Neuron (in vitro differentiated cells): ENCODE data around the gene UBXN4.

Source experiments
- H2AFZ ChIP-seq: one replicate; pipeline ENCODE4 v1.6.1; 2013; ENCODE audit warnings: low read depth, mild to moderate bottlenecking, inconsistent platforms, low read length, moderate library complexity
- H3K27me3 ChIP-seq: one replicate; pipeline ENCODE4 v1.6.1; 2013; ENCODE audit warnings: low read length; ENCODE audit not compliant: insufficient read depth
- H3K36me3 ChIP-seq: one replicate; pipeline ENCODE4 v1.6.1; 2013; ENCODE audit warnings: low read length; ENCODE audit not compliant: insufficient read depth
- H3K4me1 ChIP-seq: one replicate; pipeline ENCODE4 v1.6.1; 2013; ENCODE audit warnings: low read length; ENCODE audit not compliant: insufficient read depth
- H3K4me3 ChIP-seq: 2 replicates; pipeline ENCODE4 v1.5.1; 2013; ENCODE audit warnings: mild to moderate bottlenecking, low read length, moderate library complexity
- H3K9me3 ChIP-seq: one replicate; pipeline ENCODE4 v1.6.1; 2013; ENCODE audit warnings: low read length

Gene UBXN4

DNA sequence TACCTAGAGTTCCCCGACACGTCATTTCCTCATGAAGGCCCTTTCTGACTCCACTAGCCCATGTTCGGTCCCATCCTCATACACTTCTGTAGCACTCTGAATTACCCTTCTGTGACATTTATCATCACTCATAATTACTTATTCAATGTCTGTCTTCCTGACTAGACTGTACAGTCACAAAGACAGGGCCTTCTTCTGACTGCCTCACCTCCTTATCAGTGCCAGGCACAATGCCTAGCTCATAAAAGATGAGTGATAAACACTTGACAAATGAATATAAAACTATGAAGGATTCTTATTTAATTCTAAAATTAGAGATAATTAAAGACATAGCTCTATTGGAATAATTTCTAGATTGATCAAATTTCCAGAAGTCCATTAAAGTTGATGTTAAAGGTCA is 1.4 kb upstream of the UBXN4 start:
- H3K4me1 ChIP-seq: peaks cover 10% of the 10 kb centered on the region
- H3K27me3 ChIP-seq: no peaks in the 10 kb centered on the region
- H3K9me3 ChIP-seq: peaks cover 2% of the 10 kb centered on the region
- H2AFZ ChIP-seq: no peak overlapping the region
- H3K36me3 ChIP-seq: peaks cover 3% of the 10 kb centered on the region
- H3K4me3 ChIP-seq: no peak overlapping the region

DNA sequence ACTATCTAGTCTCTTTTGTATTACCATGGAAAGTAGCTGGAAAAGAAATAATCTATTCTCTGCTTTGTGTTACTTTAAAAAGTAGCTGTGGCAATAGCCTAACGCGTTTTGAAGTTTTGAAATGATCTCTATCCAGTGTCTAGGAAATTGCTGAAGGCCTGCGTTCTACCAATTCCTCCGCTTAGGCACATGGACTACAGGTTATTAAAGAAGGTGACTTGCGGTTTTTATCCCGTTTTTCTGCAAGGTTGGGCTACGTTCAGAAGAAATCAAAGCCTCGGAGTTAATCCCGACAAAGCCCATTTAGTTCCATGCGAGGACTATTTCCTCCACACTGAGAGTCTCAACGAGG is 636 bp upstream of the UBXN4 start:
- Histone ChIP-seq H3K27me3 (no peaks in the 10 kb centered on the region), H2AFZ (peak overlapping the region; percentile 75), H3K36me3 (peaks cover 5% of the 10 kb centered on the region), H3K4me3 (no peak overlapping the region), H3K9me3 (peaks cover 2% of the 10 kb centered on the region), H3K4me1 (peaks cover 10% of the 10 kb centered on the region)

DNA sequence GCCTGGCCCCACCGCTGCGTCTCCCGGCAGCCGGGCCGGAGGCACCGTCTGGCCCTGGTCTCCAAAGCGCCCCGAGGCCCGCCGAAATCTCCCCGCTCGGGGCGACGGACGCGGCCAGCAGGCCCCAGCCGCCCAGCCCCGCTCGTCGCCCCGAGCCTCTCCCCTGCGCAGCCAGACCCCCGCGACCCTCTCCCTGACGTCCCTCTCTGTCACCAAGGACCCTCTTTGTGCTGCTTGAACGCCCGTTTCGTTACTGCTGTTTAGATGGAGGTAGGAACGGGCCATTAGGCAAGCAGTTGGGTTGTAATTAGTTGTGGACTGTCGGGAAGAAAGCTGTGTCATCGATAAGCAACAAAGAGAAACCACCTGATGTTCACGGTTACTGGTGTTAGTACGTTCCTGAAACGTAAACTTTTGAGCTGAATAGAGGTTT is 686 bp downstream of the UBXN4 start:
- peaks cover 18% of the 10 kb centered on the region for H3K36me3 ChIP-seq
- peaks cover 10% of the 10 kb centered on the region for H3K4me1 ChIP-seq
- no peaks in the 10 kb centered on the region for H3K27me3 ChIP-seq
- peak overlapping the region; percentile 72 for H3K4me3 ChIP-seq
- peaks cover 2% of the 10 kb centered on the region for H3K9me3 ChIP-seq
- peak overlapping the region; percentile 46 for H2AFZ ChIP-seq

DNA sequence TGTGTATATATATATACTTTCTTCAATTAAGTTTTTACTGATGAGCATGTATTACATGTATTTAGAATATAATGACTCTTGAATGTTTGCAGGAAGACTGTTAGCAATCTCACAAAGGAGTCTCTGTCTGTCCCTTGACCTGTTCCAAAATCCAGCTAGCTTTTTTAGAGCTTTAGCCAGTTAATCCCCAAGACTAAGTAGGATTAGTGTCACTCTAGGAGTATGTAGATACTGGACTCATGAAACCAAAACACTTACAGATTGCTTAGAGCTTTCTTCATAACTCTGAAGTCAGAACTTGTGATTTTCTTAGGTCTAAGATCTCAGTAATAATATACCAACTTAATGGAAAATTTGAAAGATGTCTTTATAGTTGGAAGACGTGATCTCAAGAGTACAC is 2.2 kb downstream of the UBXN4 start:
- peaks cover 10% of the 10 kb centered on the region for H3K4me1 ChIP-seq
- H3K4me3 ChIP-seq: peak overlapping the region; percentile 72
- H3K36me3 ChIP-seq: peaks cover 25% of the 10 kb centered on the region
- peaks cover 2% of the 10 kb centered on the region for H3K9me3 ChIP-seq
- no peaks in the 10 kb centered on the region for H3K27me3 ChIP-seq
- no peak overlapping the region for H2AFZ ChIP-seq

DNA sequence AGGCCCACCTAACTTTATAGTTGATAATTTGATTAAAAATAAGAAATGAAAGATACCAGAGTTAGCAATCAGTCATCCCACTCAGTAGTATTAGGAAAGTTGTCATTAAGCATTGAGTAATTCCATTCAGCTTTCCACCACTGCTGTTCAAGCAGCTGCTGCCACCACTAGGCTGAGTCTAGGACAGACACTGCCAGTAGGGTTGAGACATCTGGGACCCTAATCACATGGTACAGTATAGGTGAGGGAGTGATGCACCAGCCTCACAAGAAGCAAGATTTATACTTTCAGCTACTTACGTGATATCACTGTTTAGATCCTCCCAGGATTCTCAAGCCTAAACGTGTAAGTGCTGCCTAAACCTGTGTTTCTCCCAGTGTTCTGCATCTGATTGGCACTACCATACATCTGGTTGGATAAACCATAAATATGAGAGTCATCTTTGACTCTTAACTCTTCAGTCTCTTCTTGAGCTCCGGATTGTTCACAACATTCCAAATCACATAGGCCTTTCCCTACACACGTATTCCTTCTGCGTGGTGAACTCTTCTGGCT is 3.2 kb downstream of the UBXN4 start:
- H2AFZ ChIP-seq: no peak overlapping the region
- H3K27me3 ChIP-seq: no peaks in the 10 kb centered on the region
- peaks cover 35% of the 10 kb centered on the region for H3K36me3 ChIP-seq
- no peak overlapping the region for H3K4me3 ChIP-seq
- peaks cover 10% of the 10 kb centered on the region for H3K4me1 ChIP-seq
- H3K9me3 ChIP-seq: peaks cover 2% of the 10 kb centered on the region

DNA sequence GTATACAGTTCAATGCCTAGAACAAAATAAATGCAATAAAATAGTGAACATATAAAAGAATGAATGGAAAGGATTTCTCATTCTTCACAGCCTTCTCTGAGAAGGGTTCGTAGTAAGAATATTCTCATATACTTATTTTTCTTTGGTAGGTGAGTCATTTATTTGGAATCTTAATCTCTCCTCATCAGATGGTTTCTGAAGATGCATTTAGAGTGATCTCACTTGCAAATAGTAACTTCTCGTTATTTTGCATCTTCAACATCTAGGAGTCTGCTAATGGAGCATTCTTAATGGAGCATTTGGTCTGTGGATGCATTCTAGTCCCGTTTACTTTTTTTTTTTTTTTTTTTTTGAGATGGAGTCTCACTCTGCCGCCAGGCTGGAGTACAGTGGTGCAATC is 3.9 kb downstream of the UBXN4 start:
- Histone ChIP-seq H3K4me3 (no peak overlapping the region), H3K4me1 (peaks cover 10% of the 10 kb centered on the region), H3K27me3 (no peaks in the 10 kb centered on the region), H2AFZ (no peak overlapping the region), H3K36me3 (peaks cover 38% of the 10 kb centered on the region), H3K9me3 (peaks cover 2% of the 10 kb centered on the region)

DNA sequence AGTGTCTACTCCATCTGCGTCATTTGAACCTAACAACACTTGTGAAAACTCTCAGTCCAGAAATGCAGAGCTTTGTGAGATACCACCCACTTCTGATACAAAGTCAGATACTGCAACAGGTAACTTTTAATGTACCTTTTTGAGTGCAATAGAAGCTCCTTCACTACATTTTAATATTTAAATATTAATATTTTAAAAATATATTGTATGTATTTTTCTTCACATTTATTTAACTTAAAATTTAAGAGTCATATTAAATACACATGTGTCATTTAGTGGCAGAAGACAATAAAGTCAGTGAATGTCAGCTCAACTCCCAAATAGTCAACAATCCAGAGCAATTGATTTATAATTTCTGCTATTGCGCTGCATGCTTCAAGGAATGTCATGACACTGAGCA is 13.9 kb downstream of the UBXN4 start:
- H3K9me3 ChIP-seq: peaks cover 12% of the 10 kb centered on the region
- peaks cover 82% of the 10 kb centered on the region for H3K36me3 ChIP-seq
- no peaks in the 10 kb centered on the region for H3K27me3 ChIP-seq
- H2AFZ ChIP-seq: no peak overlapping the region
- no peak overlapping the region for H3K4me3 ChIP-seq
- H3K4me1 ChIP-seq: no peaks in the 10 kb centered on the region

DNA sequence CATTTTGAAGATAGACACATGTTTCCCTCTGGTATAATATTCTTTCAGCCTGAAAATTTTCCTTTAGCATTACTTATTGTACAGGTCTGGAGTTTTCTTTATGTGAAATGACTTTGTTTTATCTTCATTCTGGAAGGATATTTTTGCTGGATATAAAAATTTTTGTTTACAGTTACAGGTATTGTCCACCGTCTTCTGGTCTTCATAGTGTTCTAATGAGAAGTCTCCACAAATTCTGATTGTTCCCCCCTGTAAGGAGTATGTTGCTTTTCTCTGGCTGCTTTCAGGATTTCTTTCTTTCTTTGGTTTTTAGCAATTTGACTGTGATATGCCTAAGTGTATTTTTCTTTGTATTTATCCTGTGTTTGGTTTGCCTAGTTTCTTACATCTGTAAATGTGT is 15.0 kb downstream of the UBXN4 start:
- H3K36me3 ChIP-seq: peaks cover 88% of the 10 kb centered on the region
- no peaks in the 10 kb centered on the region for H3K4me1 ChIP-seq
- peaks cover 12% of the 10 kb centered on the region for H3K9me3 ChIP-seq
- H3K4me3 ChIP-seq: no peak overlapping the region
- H2AFZ ChIP-seq: no peak overlapping the region
- H3K27me3 ChIP-seq: no peaks in the 10 kb centered on the region

DNA sequence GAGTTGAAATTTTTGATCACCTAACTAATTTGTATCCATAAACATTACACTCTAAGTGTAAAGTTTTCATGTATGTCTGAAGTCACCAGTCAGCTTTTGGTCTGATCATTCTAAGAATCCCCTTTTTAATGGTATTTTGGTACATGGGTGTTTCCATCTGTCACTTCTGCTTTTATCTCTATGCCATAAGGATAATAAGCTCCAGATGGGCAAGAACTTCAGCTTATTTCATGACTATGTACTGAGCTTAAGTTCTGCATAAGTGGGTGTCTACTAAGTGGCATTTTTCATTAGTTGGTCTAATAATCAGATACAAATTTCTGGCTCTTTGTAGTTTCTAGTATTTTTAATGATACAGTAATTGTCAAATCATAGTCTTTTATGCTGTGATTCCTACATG is 20.4 kb downstream of the UBXN4 start:
- Histone ChIP-seq H3K36me3 (peaks cover 91% of the 10 kb centered on the region), H3K27me3 (no peaks in the 10 kb centered on the region), H3K4me3 (no peak overlapping the region), H3K9me3 (peaks cover 6% of the 10 kb centered on the region), H3K4me1 (no peaks in the 10 kb centered on the region), H2AFZ (no peak overlapping the region)

DNA sequence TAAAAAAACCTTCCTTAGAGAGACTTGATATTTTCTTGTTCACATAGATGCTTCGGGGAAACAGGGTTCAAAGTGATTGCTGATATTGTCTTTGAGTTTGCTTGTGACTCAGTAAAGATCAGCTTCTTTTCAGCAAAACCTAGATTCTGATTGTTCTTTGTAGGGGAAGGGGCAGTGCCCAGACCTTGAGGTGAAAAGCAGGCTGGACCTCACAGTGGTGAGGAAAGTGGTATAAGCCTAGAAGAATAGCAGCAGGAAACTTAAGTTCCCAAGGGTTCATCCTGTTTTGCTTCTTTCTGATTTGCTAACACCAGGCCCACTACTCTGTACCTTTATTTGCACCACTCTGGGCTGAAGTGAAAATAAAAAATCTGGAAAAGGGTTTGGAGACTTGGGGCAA is 20.9 kb downstream of the UBXN4 start:
- Histone ChIP-seq H3K36me3 (peaks cover 91% of the 10 kb centered on the region), H2AFZ (no peak overlapping the region), H3K9me3 (peaks cover 4% of the 10 kb centered on the region), H3K4me3 (no peak overlapping the region), H3K27me3 (no peaks in the 10 kb centered on the region), H3K4me1 (no peaks in the 10 kb centered on the region)

DNA sequence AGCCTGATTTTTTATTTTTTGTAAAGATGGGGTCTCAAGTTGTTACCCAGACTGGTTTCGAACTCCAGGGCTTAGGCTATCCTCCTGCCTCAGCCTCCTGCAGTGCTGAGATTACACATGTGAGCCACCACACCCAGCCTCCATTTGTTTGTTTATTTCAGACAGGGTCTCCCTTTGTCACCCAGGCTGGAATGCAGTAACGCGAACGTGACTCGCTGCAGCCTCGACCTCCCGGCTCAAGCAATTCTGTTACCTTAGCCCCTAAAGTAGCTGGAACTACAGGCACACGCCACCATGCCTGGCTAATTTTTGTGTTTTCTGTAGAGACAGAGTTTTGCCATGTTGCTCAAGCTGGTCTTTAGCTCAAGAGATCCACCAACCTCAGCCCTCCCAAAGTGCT is 27.2 kb downstream of the UBXN4 start:
- Histone ChIP-seq H3K4me3 (no peak overlapping the region), H3K36me3 (peaks cover 92% of the 10 kb centered on the region), H3K4me1 (no peaks in the 10 kb centered on the region), H2AFZ (no peak overlapping the region), H3K9me3 (no peaks in the 10 kb centered on the region), H3K27me3 (no peaks in the 10 kb centered on the region)

DNA sequence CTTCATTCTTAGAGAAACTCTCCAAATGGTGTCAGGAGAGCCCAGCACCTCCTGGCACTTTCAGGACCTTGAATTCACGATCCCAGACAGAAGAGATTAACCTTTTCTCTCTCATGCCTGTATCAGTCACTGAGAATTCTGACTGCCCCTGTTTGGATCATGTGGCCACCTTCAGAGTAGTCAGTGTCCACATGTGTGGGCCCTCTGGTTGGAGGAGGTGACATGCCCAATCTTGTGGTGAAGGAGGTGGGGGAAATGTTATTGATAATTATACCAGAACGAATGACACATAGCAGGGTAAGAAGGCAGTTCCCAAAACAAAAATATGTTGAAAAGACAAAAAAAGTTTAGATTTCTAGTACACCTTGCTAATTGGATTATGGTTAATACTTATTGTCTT is 31.7 kb downstream of the UBXN4 start:
- peaks cover 90% of the 10 kb centered on the region for H3K36me3 ChIP-seq

DNA sequence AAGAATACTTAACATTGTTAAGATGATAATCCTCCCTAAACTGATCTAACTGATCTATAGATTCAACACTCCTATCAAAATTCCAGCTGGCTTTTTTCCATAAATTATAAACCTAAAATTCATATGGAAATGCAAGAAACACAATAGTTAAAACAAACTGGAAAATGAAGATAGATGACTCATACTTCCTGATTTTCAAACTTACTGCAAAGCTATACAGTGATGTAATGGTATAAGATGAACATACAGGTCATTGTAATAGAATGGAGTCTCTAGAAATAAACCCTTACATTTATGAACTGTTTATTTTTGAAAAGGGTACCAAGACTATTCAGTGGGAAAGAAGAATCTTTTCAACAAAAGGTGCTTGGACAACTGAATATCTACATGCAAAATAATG is 32.3 kb downstream of the UBXN4 start:
- Histone ChIP-seq H3K27me3 (no peaks in the 10 kb centered on the region), H3K4me3 (no peak overlapping the region), H3K9me3 (no peaks in the 10 kb centered on the region), H3K36me3 (peaks cover 90% of the 10 kb centered on the region), H3K4me1 (no peaks in the 10 kb centered on the region), H2AFZ (no peak overlapping the region)

More for the DNA sequence above, 31.7 kb downstream of the UBXN4 start:
- Histone ChIP-seq H3K27me3 (no peaks in the 10 kb centered on the region), H3K9me3 (no peaks in the 10 kb centered on the region), H3K4me3 (no peak overlapping the region), H3K4me1 (no peaks in the 10 kb centered on the region), H2AFZ (no peak overlapping the region)

DNA sequence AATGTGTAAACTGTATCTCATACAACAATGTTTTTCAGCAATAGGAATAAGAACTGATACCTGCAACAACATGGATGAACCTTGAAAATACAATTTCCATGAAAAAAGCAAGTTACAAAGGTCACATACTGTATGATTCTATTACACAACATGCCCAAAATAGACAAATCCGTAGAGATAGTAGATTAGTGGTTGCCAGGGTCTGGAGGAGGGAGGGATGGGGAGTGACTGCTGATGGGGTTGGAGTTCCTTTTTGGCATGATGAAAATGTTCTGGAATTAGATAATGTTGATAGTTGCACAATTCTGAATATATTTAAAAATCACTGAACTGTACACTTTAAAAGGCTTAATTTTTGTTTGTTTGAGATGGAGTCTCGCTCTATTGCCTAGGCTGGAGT is 33.8 kb downstream of the UBXN4 start:
- no peaks in the 10 kb centered on the region for H3K27me3 ChIP-seq
- H3K4me1 ChIP-seq: no peaks in the 10 kb centered on the region
- H3K36me3 ChIP-seq: peaks cover 89% of the 10 kb centered on the region
- H3K9me3 ChIP-seq: no peaks in the 10 kb centered on the region
- H3K4me3 ChIP-seq: no peak overlapping the region
- no peak overlapping the region for H2AFZ ChIP-seq
